Adipocyte (in vitro differentiated cells): ENCODE measurements around the gene RFXANK.
"Not testable (repeated sequence)": the region's sequence is repeated elsewhere in the genome, so short reads cannot be mapped to it uniquely, and the experiment has no call there.

Experiments used
- DNase-seq: peaks from one replicate; pipeline ENCODE4 v3.0.0-alpha.2; 2015; ENCODE audit warnings: low read depth
- H3K27me3 ChIP-seq: replicated peaks from 2 replicates; pipeline ENCODE4 v1.7.0; 2013; ENCODE audit warnings: mild to moderate bottlenecking, low read length, moderate library complexity; ENCODE audit not compliant: control insufficient read depth, insufficient read depth
- H3K36me3 ChIP-seq: 2 replicates; pipeline ENCODE4 v1.7.0; 2013; ENCODE audit warnings: low read length, mild to moderate bottlenecking, moderate library complexity; ENCODE audit not compliant: control insufficient read depth, insufficient read depth, severe bottlenecking
- H3K4me1 ChIP-seq: 2 replicates; pipeline ENCODE4 v1.7.0; 2013; ENCODE audit warnings: mild to moderate bottlenecking, low read length, moderate library complexity; ENCODE audit not compliant: control insufficient read depth, insufficient read depth
- H3K4me3 ChIP-seq: 2 replicates; pipeline ENCODE4 v1.7.0; 2013; ENCODE audit warnings: mild to moderate bottlenecking, low read length, moderate library complexity
- H3K9ac ChIP-seq: 2 replicates; pipeline ENCODE4 v1.7.0; 2013; ENCODE audit warnings: mild to moderate bottlenecking, low read length, moderate library complexity
- H3K9me3 ChIP-seq: 2 replicates; pipeline ENCODE4 v1.7.0; 2013; ENCODE audit warnings: mild to moderate bottlenecking, low read length, moderate library complexity; ENCODE audit not compliant: control insufficient read depth

Gene RFXANK

GRCh38 chr19:19170873-19171672, 21.0 kb upstream of the RFXANK start:
- no peaks in the 10 kb centered on the region for H3K27me3 ChIP-seq
- H3K9me3 ChIP-seq: no peaks in the 10 kb centered on the region
- H3K9ac ChIP-seq: peak overlapping the region; percentile 25
- no peaks in the 10 kb centered on the region for H3K36me3 ChIP-seq
- H3K4me3 ChIP-seq: no peak overlapping the region
- peaks cover 38% of the 10 kb centered on the region for H3K4me1 ChIP-seq
- DNase-seq: peak; percentile 21

GRCh38 chr19:19171821-19172532, 20.1 kb upstream of the RFXANK start:
- Histone ChIP-seq H3K4me3 (peak overlapping the region; percentile 8), H3K4me1 (peaks cover 38% of the 10 kb centered on the region), H3K27me3 (no peaks in the 10 kb centered on the region), H3K9me3 (no peaks in the 10 kb centered on the region), H3K9ac (peak overlapping the region; percentile 25), H3K36me3 (peaks cover 3% of the 10 kb centered on the region)
- peak; percentile 90 for DNase-seq

GRCh38 chr19:19173243-19173642, 18.8 kb upstream of the RFXANK start:
- not testable (repeated sequence) for H3K4me3 ChIP-seq, H3K27me3 ChIP-seq

GRCh38 chr19:19176950-19177349, 15.1 kb upstream of the RFXANK start:
- peaks cover 24% of the 10 kb centered on the region for H3K36me3 ChIP-seq
- no peak for DNase-seq
- H3K9me3 ChIP-seq: peaks cover 4% of the 10 kb centered on the region
- no peak overlapping the region for H3K9ac ChIP-seq
- H3K4me3 ChIP-seq: no peak overlapping the region
- H3K27me3 ChIP-seq: no peaks in the 10 kb centered on the region
- H3K4me1 ChIP-seq: peaks cover 21% of the 10 kb centered on the region

More at GRCh38 chr19:19173243-19173642, 18.8 kb upstream of the RFXANK start:
- not testable (repeated sequence) for DNase-seq, H3K9ac ChIP-seq, H3K36me3 ChIP-seq, H3K9me3 ChIP-seq
- peaks cover 38% of the 10 kb centered on the region for H3K4me1 ChIP-seq

- H3K9ac ChIP-seq: no peak overlapping the region
- no peaks in the 10 kb centered on the region for H3K27me3 ChIP-seq
- peaks cover 2% of the 10 kb centered on the region for H3K4me1 ChIP-seq
- DNase-seq: no peak
- peaks cover 4% of the 10 kb centered on the region for H3K9me3 ChIP-seq
- H3K4me3 ChIP-seq: no peak overlapping the region
- peaks cover 25% of the 10 kb centered on the region for H3K36me3 ChIP-seq
Measured at GRCh38 chr19:19179548-19180441, 12.3 kb upstream of the RFXANK start.

- Histone ChIP-seq H3K4me3 (no peak overlapping the region), H3K4me1 (no peaks in the 10 kb centered on the region), H3K36me3 (peaks cover 29% of the 10 kb centered on the region), H3K9ac (no peak overlapping the region), H3K9me3 (peaks cover 4% of the 10 kb centered on the region), H3K27me3 (no peaks in the 10 kb centered on the region)
- no peak for DNase-seq
Measured at GRCh38 chr19:19181488-19181998, 10.5 kb upstream of the RFXANK start.

- H3K36me3 ChIP-seq: peaks cover 15% of the 10 kb centered on the region
- H3K9ac ChIP-seq: no peak overlapping the region
- DNase-seq: peak; percentile 65
- no peaks in the 10 kb centered on the region for H3K9me3 ChIP-seq
- H3K27me3 ChIP-seq: no peaks in the 10 kb centered on the region
- peaks cover 15% of the 10 kb centered on the region for H3K4me1 ChIP-seq
- H3K4me3 ChIP-seq: no peak overlapping the region
Measured at GRCh38 chr19:19185853-19186740, 6.0 kb upstream of the RFXANK start.

GRCh38 chr19:19186742-19187141, 5.3 kb upstream of the RFXANK start:
- H3K36me3 ChIP-seq: peaks cover 10% of the 10 kb centered on the region
- no peaks in the 10 kb centered on the region for H3K27me3 ChIP-seq
- no peak overlapping the region for H3K9ac ChIP-seq
- H3K9me3 ChIP-seq: no peaks in the 10 kb centered on the region
- no peak overlapping the region for H3K4me3 ChIP-seq
- no peak for DNase-seq
- peaks cover 16% of the 10 kb centered on the region for H3K4me1 ChIP-seq

GRCh38 chr19:19191768-19192077, 335 bp upstream of the RFXANK start:
- Histone ChIP-seq H3K36me3 (peaks cover 4% of the 10 kb centered on the region), H3K4me1 (peaks cover 32% of the 10 kb centered on the region), H3K9ac (peak overlapping the region; percentile 100), H3K27me3 (no peaks in the 10 kb centered on the region), H3K9me3 (no peaks in the 10 kb centered on the region), H3K4me3 (peak overlapping the region; percentile 94)
- DNase-seq: no peak

GRCh38 chr19:19192910-19193423, 909 bp downstream of the RFXANK start:
- Histone ChIP-seq H3K4me1 (peaks cover 32% of the 10 kb centered on the region), H3K36me3 (peaks cover 12% of the 10 kb centered on the region), H3K9ac (peak overlapping the region; percentile 98), H3K9me3 (no peaks in the 10 kb centered on the region), H3K27me3 (no peaks in the 10 kb centered on the region), H3K4me3 (peak overlapping the region; percentile 94)
- DNase-seq: no peak
